GM12878 (cell line): ENCODE results near the gene TNRC6C. TPM values are rescaled to one million over a fixed set of nuclear protein-coding genes. Genes with fewer than 3 reads are reported as not detected.

Experiments
- ATAC-seq: fragments of 200-7000 bp; cut with Tn5 transposase; 3 replicates; pipeline ENCODE4 v1.9.1; 2020; ENCODE audit warnings: mild to moderate bottlenecking, moderate library complexity
- BruUV-seq: library from RNA; stranded (reverse); fragments of 400-500 nt; replicated peaks from 2 replicates; lab custom pipeline; 2021; lab: Mats Ljungman, UMichigan
- CTCF ChIA-PET: fragments of 300-600 bp; sonication (Branson Sonifier 250); formaldehyde crosslinking; extraction: SDS; loops from one replicate; lab custom pipeline; 2021; ENCODE audit warnings: inconsistent platforms; lab: Yijun Ruan, JAX
- POLR2A ChIA-PET: fragments of 350-600 bp; formaldehyde crosslinking; extraction: SDS; loops from one replicate; lab custom pipeline; 2021; ENCODE audit warnings: inconsistent platforms; lab: Charles Lee
- RAD21 ChIA-PET: fragments of 300-600 bp; sonication (Branson Sonifier 250); formaldehyde crosslinking; loops from one replicate; lab custom pipeline; 2023; ENCODE audit warnings: antibody characterized with exemption; ENCODE audit not compliant: unreplicated experiment; lab: Charles Lee
- SMC1A ChIA-PET: fragments of 300-600 bp; sonication (Branson Sonifier 250); formaldehyde crosslinking; loops from one replicate; lab custom pipeline; 2023; ENCODE audit not compliant: unreplicated experiment, uncharacterized antibody; lab: Charles Lee
- DNase-seq: peaks from one replicate; pipeline ENCODE4 v3.0.0-alpha.2; 2011; ENCODE audit warnings: low read depth, low spot score
- FAIRE-seq: peaks from 3 replicates; lab custom pipeline; 2011; peaks lifted over from hg19 to GRCh38; lab: Jason Lieb, UNC
- H2AFZ ChIP-seq: 2 replicates; pipeline ENCODE4 v1.6.0; 2011; ENCODE audit warnings: low read depth, low read length, control low read depth; ENCODE audit not compliant: control insufficient read depth
- H3K27ac ChIP-seq: 2 replicates; pipeline ENCODE4 v1.5.1; 2011; ENCODE audit warnings: control low read depth; ENCODE audit not compliant: control insufficient read depth, insufficient read depth
- H3K27me3 ChIP-seq, 2 experiments: replicated peaks in 1 of 2; 2 replicates each; pipeline versions ENCODE4 v1.6.0 to v1.6.1; 2011; ENCODE audit warnings: low read length in 1 of 2; ENCODE audit not compliant: control insufficient read depth in 2 of 2, insufficient read depth in 2 of 2
- H3K36me3 ChIP-seq, 2 experiments: 2 replicates each; pipeline ENCODE4 v1.5.1; 2011; ENCODE audit warnings: low read length in 1 of 2; ENCODE audit not compliant: control insufficient read depth in 2 of 2, insufficient read depth in 2 of 2
- H3K4me1 ChIP-seq: 2 replicates; pipeline ENCODE4 v1.6.1; 2011; ENCODE audit warnings: mild to moderate bottlenecking, low read length, moderate library complexity, mixed read lengths; ENCODE audit not compliant: control insufficient read depth, insufficient read depth
- H3K4me2 ChIP-seq: 2 replicates; pipeline ENCODE4 v1.6.0; 2011; ENCODE audit warnings: control low read depth; ENCODE audit not compliant: control insufficient read depth, insufficient read depth
- H3K4me3 ChIP-seq: fragments of 200-600 bp; sonication (generic); 2 replicates; pipeline ENCODE4 v1.5.1; 2016
- H3K79me2 ChIP-seq: 2 replicates; pipeline ENCODE4 v1.6.0; 2011; ENCODE audit warnings: low read length; ENCODE audit not compliant: control insufficient read depth, insufficient read depth
- H3K9ac ChIP-seq: 2 replicates; pipeline ENCODE4 v1.8.0; 2011; ENCODE audit warnings: low read length, control low read depth, mixed read lengths; ENCODE audit not compliant: control insufficient read depth, insufficient read depth
- H3K9me3 ChIP-seq: replicated peaks from 3 replicates; pipeline ENCODE4 v1.5.1; 2011; ENCODE audit warnings: mild to moderate bottlenecking, low read length; ENCODE audit not compliant: control insufficient read depth, insufficient read depth
- H4K20me1 ChIP-seq: 2 replicates; pipeline ENCODE4 v1.6.0; 2011; ENCODE audit not compliant: control insufficient read depth, insufficient read depth
- BHLHE40 ChIP-seq, 2 experiments: fragments of 450-650 bp in 1 of 2; IDR thresholded peaks; 2 replicates each; pipeline ENCODE4 v1.6.1; 2011 to 2017; ENCODE audit warnings: low read depth in 2 of 2, borderline replicate concordance in 1 of 2, improper control_type of control experiment in 1 of 2, low read length in 1 of 2, mild to moderate bottlenecking in 1 of 2
- EZH2 ChIP-seq: IDR thresholded peaks from 2 replicates; pipeline ENCODE4 v1.6.1; 2012; ENCODE audit warnings: low read depth, mild to moderate bottlenecking, control low read depth, inconsistent platforms, low read length, borderline replicate concordance; ENCODE audit not compliant: control insufficient read depth
- RBBP5 ChIP-seq: fragments of 200-600 bp; sonication (generic); conservative IDR thresholded peaks from 2 replicates; pipeline ENCODE4 v1.6.1; 2016
- SMARCA5 ChIP-seq: fragments of 450-650 bp; IDR thresholded peaks from 2 replicates; pipeline ENCODE4 v1.6.1; 2017; ENCODE audit warnings: mild to moderate bottlenecking
- WGBS: methylation state at CpG from one replicate; pipeline ENCODE4 v1.1.6; 2016; ENCODE audit warnings: low lambda C conversion rate; ENCODE audit not compliant: insufficient replicate concordance, insufficient coverage; ENCODE audit errors: missing lambda C conversion rate; 5-methylcytosine and 5-hydroxymethylcytosine counted together
- in situ Hi-C: fragments of 300-500 bp; cut with MboI; formaldehyde crosslinking; loops from 9 replicates; pipeline ENCODE4 v1.14.3; 2018; ENCODE audit warnings: mixed read lengths
- intact Hi-C: fragments of 100-400 bp; cut with micrococcal nuclease; formaldehyde crosslinking; loops from one replicate; pipeline ENCODE4 v1.14.2; 2022; ENCODE audit not compliant: unreplicated experiment
- polyA plus RNA-seq, 11 experiments: library from polyadenylated mRNA; depleted of rRNA in 4 of 11; unstranded in 6 of 11; stranded (reverse) in 5 of 11; fragments of >200 nt; fragmentation: Nextera tagmentation in 4 of 11; fragmentation: Illumina TruSeq in 1 of 11; extraction: Ambion mirVana in 4 of 11; extraction: Trizol in 1 of 11; gene quantifications; 1 replicate in 1 of 11; 2 replicates in 10 of 11; pipeline versions ENCODE4 v1.2.1 to v1.2.3, GENCODE V29; 2011 to 2016; ENCODE audit warnings: inconsistent platforms in 2 of 11, missing spikeins in 2 of 11, low read depth in 1 of 11
- total RNA-seq, 4 experiments: library from RNA; depleted of rRNA in 3 of 4; stranded (reverse); fragments of >200 nt in 3 of 4; fragmentation: Illumina TruSeq in 1 of 4; extraction: Trizol in 1 of 4; gene quantifications; 2 replicates each; pipeline versions ENCODE4 v1.2.1 to v1.2.3, GENCODE V29; 2013 to 2021
- TF ChIP-seq, protein P1 (sequence below): IDR thresholded peaks from 2 replicates; pipeline ENCODE4 v1.6.1; 2012; ENCODE audit warnings: low read depth, low read length, improper control_type of control experiment

Gene TNRC6C
- total and polyA plus RNA-seq, 10 of the 15 experiments (the other 5 are each of a cell fraction or from before 2014, with no cell fraction given) = 0.40 to 6.1 (median 0.96) TPM

DNA sequence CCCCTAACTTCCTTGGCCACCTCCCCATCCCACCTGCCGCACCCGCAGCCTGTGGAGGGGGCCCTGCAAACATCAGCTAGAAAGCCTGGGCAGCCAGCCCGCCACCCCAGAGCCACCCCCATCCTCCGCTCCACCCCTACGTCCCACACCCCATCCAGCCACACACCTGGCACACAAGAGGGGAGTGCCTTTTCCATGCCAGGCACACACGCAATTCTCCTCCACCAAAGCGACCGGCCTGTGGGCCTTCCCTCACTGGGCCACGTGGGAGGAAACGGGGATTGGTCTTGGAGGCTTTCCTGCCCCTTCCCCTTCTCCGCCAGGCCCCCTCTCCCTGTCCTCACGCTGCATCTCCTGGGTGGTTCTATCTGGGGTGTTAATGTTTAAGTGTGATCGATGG, 48.7 kb upstream of the TNRC6C start:
- Histone ChIP-seq H3K9ac (no peak overlapping the region), H3K4me3 (no peak overlapping the region), H3K4me1 (no peaks in the 10 kb centered on the region), H3K36me3 (no peaks in the 10 kb centered on the region), H4K20me1 (no peaks in the 10 kb centered on the region), H2AFZ (no peak overlapping the region), H3K27ac (no peak overlapping the region), H3K9me3 (no peaks in the 10 kb centered on the region), H3K27me3 (peaks cover 0 to 1% of the 10 kb centered on the region in 2 experiments; a peak in 3 of 4 replicates), H3K79me2 (no peaks in the 10 kb centered on the region), H3K4me2 (no peak overlapping the region)
- ATAC-seq (no peak), FAIRE-seq (no peak), DNase-seq (no peak)
- WGBS = 51% methylated on average over 10 of the region's 13 CpGs
- ChIA-PET SMC1A (no interaction called here), POLR2A (no interaction called here), RAD21 (no interaction called here), CTCF (no interaction called here)
- intact Hi-C loops = no loop called here
- TF ChIP-seq RBBP5 (no peak), SMARCA5 (no peak), EZH2 (no peak), BHLHE40 (IDR thresholded peaks at IDR 0.05; ENCODE audit: borderline replicate concordance in 1 of 2, low read depth in 2 of 2, low read length in 1 of 2) (no peak)
- TF ChIP-seq, protein P1, sequence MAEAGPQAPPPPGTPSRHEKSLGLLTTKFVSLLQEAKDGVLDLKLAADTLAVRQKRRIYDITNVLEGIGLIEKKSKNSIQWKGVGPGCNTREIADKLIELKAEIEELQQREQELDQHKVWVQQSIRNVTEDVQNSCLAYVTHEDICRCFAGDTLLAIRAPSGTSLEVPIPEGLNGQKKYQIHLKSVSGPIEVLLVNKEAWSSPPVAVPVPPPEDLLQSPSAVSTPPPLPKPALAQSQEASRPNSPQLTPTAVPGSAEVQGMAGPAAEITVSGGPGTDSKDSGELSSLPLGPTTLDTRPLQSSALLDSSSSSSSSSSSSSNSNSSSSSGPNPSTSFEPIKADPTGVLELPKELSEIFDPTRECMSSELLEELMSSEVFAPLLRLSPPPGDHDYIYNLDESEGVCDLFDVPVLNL = no peak
- BruUV-seq = no TSS peak
- in situ Hi-C loops = no loop called here
